Fibroblast of the conjunctiva (primary cell): ENCODE data around the gene SYPL2.

Experiments
- DNase-seq: peaks from one replicate; pipeline ENCODE4 v3.0.0-alpha.2; 2010; ENCODE audit warnings: low read depth

SYPL2 gene

GRCh38 chr1:109492779-109493178 is 26.4 kb downstream of the SYPL2 start:
- no peak for DNase-seq

GRCh38 chr1:109493227-109493626 is 26.9 kb downstream of the SYPL2 start:
- DNase-seq: no peak

- DNase-seq: peak; percentile 47
Observed at GRCh38 chr1:109493805-109494539, 27.6 kb downstream of the SYPL2 start, which contains the start of gene CYB561D1. TSS of gene CYB561D1 (plus strand) at chr1:109494094. CDS start at chr1:109494140, 46 bp downstream.

GRCh38 chr1:109495738-109496137 is 29.4 kb downstream of the SYPL2 start:
- no peak for DNase-seq

GRCh38 chr1:109497449-109498160 is 31.3 kb downstream of the SYPL2 start:
- DNase-seq: no peak

- DNase-seq: no peak
Observed at GRCh38 chr1:109498161-109498801, 31.9 kb downstream of the SYPL2 start.

- DNase-seq: no peak
Observed at GRCh38 chr1:109499081-109499480, 32.7 kb downstream of the SYPL2 start.

GRCh38 chr1:109499661-109500536 is 33.6 kb downstream of the SYPL2 start:
- no peak for DNase-seq

GRCh38 chr1:109500941-109501381 is 34.6 kb downstream of the SYPL2 start:
- DNase-seq: no peak

GRCh38 chr1:109501644-109502363 is 35.5 kb downstream of the SYPL2 start:
- DNase-seq: no peak

GRCh38 chr1:109502364-109502851 is 36.1 kb downstream of the SYPL2 start:
- no peak for DNase-seq

- no peak for DNase-seq
Observed at GRCh38 chr1:109503935-109504334, 37.6 kb downstream of the SYPL2 start.

GRCh38 chr1:109504974-109505373 is 38.6 kb downstream of the SYPL2 start:
- DNase-seq: no peak

- DNase-seq: no peak
Observed at GRCh38 chr1:109508001-109508872, 41.9 kb downstream of the SYPL2 start.

GRCh38 chr1:109508873-109509175 is 42.5 kb downstream of the SYPL2 start:
- no peak for DNase-seq

GRCh38 chr1:109509176-109510134 is 43.1 kb downstream of the SYPL2 start, which contains the start of gene AMIGO1:
TSS of gene AMIGO1 (minus strand) at chr1:109509727. CDS start at chr1:109508912, 815 bp downstream.
- DNase-seq: no peak

GRCh38 chr1:109513110-109513710 is 46.9 kb downstream of the SYPL2 start:
- DNase-seq: no peak

- no peak for DNase-seq
Observed at GRCh38 chr1:109514846-109515245, 48.5 kb downstream of the SYPL2 start.
